Natural killer cell treated with Interleukin-12 subunit alpha and Interleukin-12 subunit beta and Interleukin-15 and Interleukin-18, amount 100 ng/mL, for 72 hours (primary cell): ENCODE results near the gene CREB5. TPM values are rescaled to one million over a fixed set of nuclear protein-coding genes. Genes with fewer than 3 reads are reported as not detected.
"Not testable (repeated sequence)": the region's sequence is repeated elsewhere in the genome, so short reads cannot be mapped to it uniquely, and the experiment has no call there.

ENCODE experiments used
- ATAC-seq, 2 donors: fragments of 150-1000 bp; cut with Tn5 transposase in 1 of 2; sonication (Bioruptor Pico), chemical (Tn5 transposase) in 1 of 2; 2 replicates each; pipeline ENCODE4 v1.10.0; 2021
- DNase-seq: peaks from one replicate; pipeline ENCODE4 v3.0.0; 2022; ENCODE audit warnings: low spot score
- H3K27ac Mint-ChIP-seq, 2 donors: 1 replicate in 1 of 2; 2 replicates in 1 of 2; pipeline ENCODE4 v1.8.0; 2022; ENCODE audit warnings: mixed read lengths in 2 of 2, mild to moderate bottlenecking in 1 of 2, moderate library complexity in 1 of 2
- H3K27me3 Mint-ChIP-seq, 2 donors: 1 replicate in 1 of 2; 2 replicates in 1 of 2; pipeline ENCODE4 v1.8.0; 2022; ENCODE audit warnings: mixed read lengths in 2 of 2
- H3K36me3 Mint-ChIP-seq: one replicate; pipeline ENCODE4 v1.8.0; 2022; ENCODE audit warnings: mixed read lengths
- H3K4me1 Mint-ChIP-seq, 2 donors: 1 replicate in 1 of 2; 2 replicates in 1 of 2; pipeline ENCODE4 v1.8.0; 2022; ENCODE audit warnings: low read depth in 2 of 2, mixed read lengths in 2 of 2, mild to moderate bottlenecking in 1 of 2
- H3K4me3 Mint-ChIP-seq: one replicate; pipeline ENCODE4 v1.8.0; 2022; ENCODE audit warnings: mixed read lengths
- H3K9me3 Mint-ChIP-seq: 2 replicates; pipeline ENCODE4 v1.8.0; 2022; ENCODE audit warnings: mixed read lengths
- total RNA-seq, 2 donors: library from RNA; stranded (reverse); gene quantifications; one replicate each; pipeline ENCODE4 v1.2.3, GENCODE V29; 2022

The CREB5 gene
- total RNA-seq, 2 donors from 2014 or later = 0.62 TPM; not detected in 1

- Mint-ChIP-seq H3K27ac (no peak overlapping the region), H3K36me3 (no peaks in the 10 kb centered on the region), H3K9me3 (no peaks in the 10 kb centered on the region), H3K27me3 (peaks cover 2 to 5% of the 10 kb centered on the region in 2 donors), H3K4me1 (peaks cover 0 to 6% of the 10 kb centered on the region in 2 donors), H3K4me3 (no peak overlapping the region)
- DNase-seq (no peak), ATAC-seq (no peak)
These were observed 179.5 kb downstream of the CREB5 start for GRCh38 chr7:28591725-28592349.

GRCh38 chr7:28592861-28593260 lies 180.5 kb downstream of the CREB5 start:
- DNase-seq (no peak), ATAC-seq (no peak)
- Mint-ChIP-seq H3K27me3 (no peaks in the 10 kb centered on the region), H3K4me1 (peaks cover 0 to 6% of the 10 kb centered on the region in 2 donors), H3K27ac (no peak overlapping the region), H3K36me3 (no peaks in the 10 kb centered on the region), H3K4me3 (no peak overlapping the region), H3K9me3 (no peaks in the 10 kb centered on the region)

- peaks cover 1 to 9% of the 10 kb centered on the region in 2 donors for H3K27me3 Mint-ChIP-seq
- H3K36me3 Mint-ChIP-seq = no peaks in the 10 kb centered on the region
- no peaks in the 10 kb centered on the region for H3K9me3 Mint-ChIP-seq
- DNase-seq = no peak
- no peak overlapping the region for H3K27ac Mint-ChIP-seq
- ATAC-seq = no peak
- peaks cover 0 to 6% of the 10 kb centered on the region in 2 donors for H3K4me1 Mint-ChIP-seq
- H3K4me3 Mint-ChIP-seq = no peak overlapping the region
These were observed 182.8 kb downstream of the CREB5 start for GRCh38 chr7:28595076-28595475.

DNA sequence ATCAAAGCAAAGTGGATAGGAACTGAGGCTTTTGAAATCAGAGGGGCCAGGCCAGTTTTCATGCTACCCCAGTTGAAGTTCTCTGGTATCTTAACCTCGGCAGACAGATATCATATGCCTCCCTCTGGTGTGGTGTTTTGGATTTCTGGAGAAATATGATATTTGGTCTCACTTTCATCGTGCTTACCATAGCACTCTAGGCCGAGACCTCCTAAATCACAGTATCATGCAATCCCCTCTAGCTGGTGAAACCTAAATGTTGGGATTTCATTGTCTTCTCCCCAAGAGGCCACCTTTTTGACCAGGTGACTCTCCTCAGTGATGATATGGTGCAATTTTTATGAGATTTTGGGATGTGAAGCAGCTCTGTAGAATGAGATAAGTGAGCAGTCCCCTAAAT lies 183.5 kb downstream of the CREB5 start:
- no peak overlapping the region for H3K27ac Mint-ChIP-seq
- peaks cover 0 to 6% of the 10 kb centered on the region in 2 donors for H3K4me1 Mint-ChIP-seq
- H3K9me3 Mint-ChIP-seq = no peaks in the 10 kb centered on the region
- peaks cover 5 to 15% of the 10 kb centered on the region in 2 donors for H3K27me3 Mint-ChIP-seq
- H3K36me3 Mint-ChIP-seq = no peaks in the 10 kb centered on the region
- H3K4me3 Mint-ChIP-seq = no peak overlapping the region
- no peak for ATAC-seq
- no peak for DNase-seq

- H3K4me3 Mint-ChIP-seq = no peak overlapping the region
- no peaks in the 10 kb centered on the region for H3K36me3 Mint-ChIP-seq
- peaks cover 0 to 1% of the 10 kb centered on the region in 2 donors for H3K4me1 Mint-ChIP-seq
- no peak for DNase-seq
- no peak for ATAC-seq
- no peak overlapping the region for H3K27ac Mint-ChIP-seq
- H3K27me3 Mint-ChIP-seq = peaks cover 8 to 21% of the 10 kb centered on the region in 2 donors
- H3K9me3 Mint-ChIP-seq = no peaks in the 10 kb centered on the region
These were observed 184.1 kb downstream of the CREB5 start for GRCh38 chr7:28596245-28596935.

GRCh38 chr7:28597284-28597683 lies 185.0 kb downstream of the CREB5 start:
- Mint-ChIP-seq H3K4me1 (no peaks in the 10 kb centered on the region), H3K9me3 (no peaks in the 10 kb centered on the region), H3K27me3 (peaks cover 8 to 23% of the 10 kb centered on the region in 2 donors), H3K4me3 (no peak overlapping the region), H3K36me3 (no peaks in the 10 kb centered on the region), H3K27ac (no peak overlapping the region)
- DNase-seq (no peak), ATAC-seq (no peak)

GRCh38 chr7:28598037-28598436 lies 185.7 kb downstream of the CREB5 start:
- not testable (repeated sequence) for H3K4me1 Mint-ChIP-seq, ATAC-seq, H3K4me3 Mint-ChIP-seq, DNase-seq, H3K9me3 Mint-ChIP-seq, H3K36me3 Mint-ChIP-seq, H3K27ac Mint-ChIP-seq
- H3K27me3 Mint-ChIP-seq = peaks cover 8 to 23% of the 10 kb centered on the region in 2 donors

GRCh38 chr7:28598586-28598985 lies 186.3 kb downstream of the CREB5 start:
- DNase-seq (no peak), ATAC-seq (no peak)
- H3K9me3 Mint-ChIP-seq = no peaks in the 10 kb centered on the region
- peaks cover 8 to 28% of the 10 kb centered on the region in 2 donors for H3K27me3 Mint-ChIP-seq
- H3K4me3 Mint-ChIP-seq = no peak overlapping the region
- no peaks in the 10 kb centered on the region for H3K36me3 Mint-ChIP-seq
- H3K27ac Mint-ChIP-seq = no peak overlapping the region
- H3K4me1 Mint-ChIP-seq = no peaks in the 10 kb centered on the region

DNA sequence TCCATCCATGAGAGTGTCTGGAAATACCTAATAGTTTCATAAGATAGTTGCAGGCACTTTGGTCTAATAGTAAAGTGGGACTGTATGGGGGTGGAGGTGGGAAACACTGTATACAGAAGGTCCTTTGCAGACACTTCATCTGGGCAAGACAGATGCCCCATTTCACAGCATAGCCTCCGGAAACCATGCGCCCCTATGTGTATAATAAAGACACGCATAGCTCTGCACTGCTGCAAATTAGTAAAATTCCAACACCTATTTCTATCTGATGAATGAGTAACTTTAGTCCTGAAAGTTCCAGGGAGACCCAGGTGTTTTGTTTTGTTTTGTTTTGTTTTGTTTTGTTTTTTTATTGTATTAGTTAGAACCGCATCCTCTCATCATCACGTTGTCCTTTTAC lies 187.1 kb downstream of the CREB5 start:
- Mint-ChIP-seq H3K36me3 (no peaks in the 10 kb centered on the region), H3K4me3 (no peak overlapping the region), H3K9me3 (no peaks in the 10 kb centered on the region), H3K27me3 (peaks cover 8 to 29% of the 10 kb centered on the region in 2 donors), H3K27ac (no peak overlapping the region), H3K4me1 (no peaks in the 10 kb centered on the region)
- DNase-seq = no peak
- ATAC-seq = no peak

DNA sequence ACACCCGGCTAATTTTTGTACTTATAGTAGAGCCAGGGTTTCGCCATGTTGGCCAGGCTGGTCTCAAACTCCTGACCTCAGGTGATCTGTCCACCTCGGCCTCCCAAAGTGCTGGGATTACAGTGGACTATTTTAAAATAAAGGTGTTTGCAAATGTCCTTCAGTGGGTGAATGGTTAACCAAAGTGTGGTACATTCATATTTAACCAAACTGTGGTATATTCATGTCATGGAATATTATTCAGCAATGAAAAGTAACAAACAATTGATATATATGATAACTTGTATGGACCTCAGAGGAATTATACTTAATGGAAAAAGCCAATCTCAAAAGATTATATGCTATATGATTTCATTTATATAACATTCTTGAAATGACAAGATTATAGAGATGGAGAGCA lies 190.0 kb downstream of the CREB5 start:
- H3K27me3 Mint-ChIP-seq = peaks cover 11 to 37% of the 10 kb centered on the region in 2 donors
- no peaks in the 10 kb centered on the region for H3K4me1 Mint-ChIP-seq
- H3K27ac Mint-ChIP-seq = no peak overlapping the region
- no peaks in the 10 kb centered on the region for H3K36me3 Mint-ChIP-seq
- no peaks in the 10 kb centered on the region for H3K9me3 Mint-ChIP-seq
- no peak for DNase-seq
- ATAC-seq = no peak
- H3K4me3 Mint-ChIP-seq = no peak overlapping the region

DNA sequence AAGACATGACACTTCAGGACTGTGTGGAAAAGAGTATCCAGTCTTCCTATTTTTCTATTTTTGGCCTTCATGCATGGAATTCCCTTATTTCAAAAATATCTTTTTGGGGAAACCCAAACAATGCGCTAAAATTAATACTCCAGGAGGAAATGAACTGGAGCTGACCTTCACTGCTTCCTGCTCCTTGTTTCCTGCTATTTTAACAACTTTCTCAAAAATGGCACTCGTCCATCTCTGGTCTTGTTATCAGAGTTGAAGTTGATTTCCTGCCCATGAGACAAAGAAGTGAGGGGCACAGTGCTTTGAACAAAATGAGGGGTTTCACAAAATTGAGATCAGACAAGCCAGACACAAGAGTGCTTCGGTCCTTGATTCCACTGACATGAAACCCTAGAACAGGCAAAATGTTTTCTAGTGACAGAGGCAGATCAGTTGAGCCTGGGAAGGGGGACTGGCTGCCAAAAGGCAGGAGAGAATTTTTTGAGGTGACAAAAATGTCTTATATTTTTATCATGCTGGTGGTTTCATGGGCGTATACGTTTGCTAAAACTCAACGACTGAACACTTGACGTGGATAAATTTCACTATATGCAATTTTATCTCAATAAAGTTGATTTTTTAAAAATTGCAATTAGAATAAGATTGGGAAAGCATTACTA lies 193.2 kb downstream of the CREB5 start:
- Mint-ChIP-seq H3K4me1 (no peaks in the 10 kb centered on the region), H3K36me3 (no peaks in the 10 kb centered on the region), H3K4me3 (no peak overlapping the region), H3K27me3 (peaks cover 13 to 38% of the 10 kb centered on the region in 2 donors), H3K9me3 (no peaks in the 10 kb centered on the region), H3K27ac (no peak overlapping the region)
- no peak for DNase-seq
- no peak for ATAC-seq

DNA sequence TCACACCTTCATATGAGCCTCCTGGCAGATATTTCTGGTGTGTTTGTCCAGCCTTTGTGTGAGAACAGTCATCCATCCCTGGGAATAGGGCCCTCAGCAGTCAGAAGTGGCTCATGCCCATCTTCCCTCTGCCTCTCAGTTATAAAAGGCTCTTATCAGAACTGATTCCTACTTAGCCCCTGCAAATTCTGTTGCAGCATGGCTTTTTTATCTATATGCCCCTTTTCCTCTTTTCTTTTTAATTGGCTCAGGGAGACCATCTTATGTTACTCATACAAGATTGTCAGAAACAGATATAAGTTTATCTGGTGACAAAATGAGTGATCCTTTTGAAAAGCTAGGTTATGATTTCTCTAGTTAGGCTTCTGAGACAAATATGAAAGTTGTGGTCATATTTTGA lies 194.1 kb downstream of the CREB5 start:
- DNase-seq = no peak
- Mint-ChIP-seq H3K36me3 (no peaks in the 10 kb centered on the region), H3K4me1 (no peaks in the 10 kb centered on the region), H3K27ac (no peak overlapping the region), H3K27me3 (peaks cover 10 to 35% of the 10 kb centered on the region in 2 donors), H3K4me3 (no peak overlapping the region), H3K9me3 (no peaks in the 10 kb centered on the region)
- no peak for ATAC-seq

GRCh38 chr7:28607855-28608193 lies 195.5 kb downstream of the CREB5 start:
- H3K27ac Mint-ChIP-seq = no peak overlapping the region
- H3K4me1 Mint-ChIP-seq = no peaks in the 10 kb centered on the region

GRCh38 chr7:28608237-28608656 lies 195.9 kb downstream of the CREB5 start:
- Mint-ChIP-seq H3K4me1 (no peaks in the 10 kb centered on the region), H3K9me3 (no peaks in the 10 kb centered on the region), H3K4me3 (no peak overlapping the region), H3K27me3 (peaks cover 10 to 32% of the 10 kb centered on the region in 2 donors), H3K36me3 (no peaks in the 10 kb centered on the region), H3K27ac (no peak overlapping the region)
- DNase-seq (no peak), ATAC-seq (no peak)

More at GRCh38 chr7:28607855-28608193, 195.5 kb downstream of the CREB5 start:
- no peak for ATAC-seq
- H3K36me3 Mint-ChIP-seq = no peaks in the 10 kb centered on the region
- H3K4me3 Mint-ChIP-seq = no peak overlapping the region
- DNase-seq = no peak
- H3K9me3 Mint-ChIP-seq = no peaks in the 10 kb centered on the region
- H3K27me3 Mint-ChIP-seq = peaks cover 10 to 34% of the 10 kb centered on the region in 2 donors
